Lung microvascular endothelial cell (primary cell): Measurements from ENCODE around the gene SELPLG. TPM values are rescaled to one million over a fixed set of nuclear protein-coding genes. Genes with fewer than 3 reads are reported as not detected.

ENCODE experiments used
- DNase-seq, 2 donors: peaks; one replicate each; pipeline versions ENCODE4 v3.0.0 to v3.0.0-alpha.2; 2010; ENCODE audit warnings: low read depth in 2 of 2
- total RNA-seq: library from RNA; depleted of rRNA; stranded (reverse); fragments of >200 nt; gene quantifications from 2 replicates; pipeline ENCODE4 v1.2.1, GENCODE V29; 2014

The SELPLG gene
- total RNA-seq, 1 donor from 2014 or later = 0.20 TPM

DNA sequence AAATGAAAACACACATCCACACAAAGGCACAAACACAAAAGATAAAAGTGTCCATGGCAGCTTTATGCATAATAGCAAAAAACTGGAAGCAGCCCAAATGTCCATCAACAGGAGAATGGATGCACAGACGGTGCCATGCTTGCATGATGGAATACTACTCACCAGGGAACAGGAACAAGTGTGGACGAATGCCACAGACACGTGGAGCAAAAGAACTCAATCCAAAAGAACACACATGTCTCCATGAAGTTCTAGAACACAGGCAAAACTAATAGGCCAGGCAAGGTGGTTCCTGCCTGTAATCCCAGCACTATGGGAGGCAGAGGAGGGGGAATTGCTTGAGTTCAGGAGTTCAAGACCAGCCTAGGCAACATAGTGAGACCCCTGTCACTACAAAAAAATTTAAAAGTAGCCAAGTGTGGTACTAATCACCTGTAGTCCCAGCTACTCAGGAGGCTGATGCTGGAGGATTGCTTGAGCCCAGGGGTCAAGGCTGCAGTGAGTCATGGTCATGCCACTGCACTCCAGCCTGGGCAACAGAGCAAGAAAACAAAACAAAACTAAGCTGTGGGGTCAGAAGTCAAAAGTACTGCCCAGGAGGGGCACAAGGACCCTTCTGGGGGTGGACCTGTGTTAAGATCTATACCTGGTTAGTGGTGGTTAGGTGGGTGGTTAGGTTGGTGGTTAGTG, 28.5 kb downstream of the SELPLG start:
- DNase-seq = peak; percentile 11 to 22

- no peak for DNase-seq
Measured at GRCh38 chr12:108604208-108604941, 29.3 kb downstream of the SELPLG start.

GRCh38 chr12:108603743-108604142, 30.0 kb downstream of the SELPLG start:
- DNase-seq = no peak

- no peak for DNase-seq
Measured at GRCh38 chr12:108602976-108603704, 30.6 kb downstream of the SELPLG start.

DNA sequence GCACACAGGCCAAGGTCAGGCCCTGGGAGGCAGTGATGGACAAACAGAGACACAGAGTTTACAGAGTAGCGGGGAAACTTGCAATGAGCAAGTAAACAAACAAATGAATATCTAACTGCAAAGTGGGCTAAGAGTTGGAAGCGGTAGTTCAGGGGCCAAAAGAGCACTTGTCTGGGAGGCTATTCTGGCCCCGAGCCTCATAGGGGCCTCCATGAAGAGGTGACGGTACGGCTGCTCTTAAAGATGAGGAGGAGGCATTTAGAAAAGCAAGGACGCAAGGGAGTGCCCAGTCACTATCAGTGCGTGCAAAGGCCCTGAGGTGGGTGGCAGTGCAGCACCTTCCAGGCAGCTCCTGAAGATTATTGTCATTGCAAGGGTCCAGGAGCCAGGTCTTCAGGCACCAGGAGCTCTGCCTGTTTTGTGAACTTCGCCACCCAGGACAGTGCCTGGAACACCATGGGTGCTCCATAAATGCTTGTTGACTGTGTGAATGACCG, 31.4 kb downstream of the SELPLG start:
- no peak for DNase-seq

DNA sequence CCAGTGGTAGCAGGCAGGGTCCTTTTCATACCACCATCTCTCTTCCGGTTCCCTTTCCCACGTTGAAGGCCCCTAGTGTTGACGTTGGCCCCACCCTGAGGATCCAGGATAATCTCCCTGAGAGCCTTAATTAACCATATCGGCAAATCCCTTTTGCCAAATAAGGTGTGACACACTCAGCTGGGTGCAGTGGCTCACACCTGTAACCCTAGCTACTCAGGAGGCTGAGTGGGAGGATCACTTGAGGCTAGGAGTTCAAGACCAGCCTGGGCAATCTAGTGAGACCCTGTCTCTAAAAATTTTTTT, 33.0 kb downstream of the SELPLG start:
- no peak for DNase-seq

DNA sequence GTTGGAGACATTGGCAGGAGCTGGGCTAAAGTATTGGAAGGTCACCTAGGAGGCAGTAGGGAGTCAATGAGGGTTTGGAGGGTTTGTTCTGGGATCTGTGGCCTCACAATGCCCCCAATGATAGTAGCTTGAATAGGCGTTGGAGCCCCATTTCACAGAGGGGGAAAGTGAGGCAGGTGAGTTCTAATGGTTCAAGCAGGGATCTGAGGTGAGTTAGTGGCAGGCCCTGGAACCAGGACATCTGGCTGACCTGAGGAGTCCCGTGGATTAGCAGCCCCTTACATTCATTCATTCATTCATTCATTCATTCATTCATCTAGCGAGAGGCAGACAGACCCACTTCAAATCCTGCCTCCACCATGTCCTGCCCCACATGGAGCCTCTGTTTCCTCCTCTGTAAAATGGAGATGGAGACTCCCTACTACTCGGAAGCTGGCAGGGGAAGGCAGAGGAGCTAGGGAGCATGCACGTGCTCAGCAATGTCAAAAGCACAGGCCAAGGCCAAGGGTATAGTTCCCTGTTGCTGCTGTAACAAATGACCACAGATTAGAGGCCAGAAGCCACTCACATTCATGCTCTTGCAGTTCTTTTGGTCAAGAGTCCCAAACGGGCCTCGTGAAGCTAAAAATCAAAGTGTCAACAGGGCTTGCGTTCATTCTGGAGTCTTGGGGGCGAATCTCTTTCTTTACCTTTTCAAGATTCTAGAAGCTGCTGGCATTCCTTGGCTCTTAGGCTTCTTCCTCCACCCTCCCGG, 33.6 kb downstream of the SELPLG start:
- no peak for DNase-seq

- no peak for DNase-seq
Measured at GRCh38 chr12:108599541-108599940, 34.2 kb downstream of the SELPLG start.

- no peak for DNase-seq
Measured at GRCh38 chr12:108598553-108599250, 35.0 kb downstream of the SELPLG start.

- DNase-seq = no peak
Measured at GRCh38 chr12:108597559-108598471, 35.9 kb downstream of the SELPLG start, which contains the start of gene TMEM119. TMEM119 (minus strand) TSS chr12:108598084; CDS start chr12:108592383, 5,701 bp downstream.

DNA sequence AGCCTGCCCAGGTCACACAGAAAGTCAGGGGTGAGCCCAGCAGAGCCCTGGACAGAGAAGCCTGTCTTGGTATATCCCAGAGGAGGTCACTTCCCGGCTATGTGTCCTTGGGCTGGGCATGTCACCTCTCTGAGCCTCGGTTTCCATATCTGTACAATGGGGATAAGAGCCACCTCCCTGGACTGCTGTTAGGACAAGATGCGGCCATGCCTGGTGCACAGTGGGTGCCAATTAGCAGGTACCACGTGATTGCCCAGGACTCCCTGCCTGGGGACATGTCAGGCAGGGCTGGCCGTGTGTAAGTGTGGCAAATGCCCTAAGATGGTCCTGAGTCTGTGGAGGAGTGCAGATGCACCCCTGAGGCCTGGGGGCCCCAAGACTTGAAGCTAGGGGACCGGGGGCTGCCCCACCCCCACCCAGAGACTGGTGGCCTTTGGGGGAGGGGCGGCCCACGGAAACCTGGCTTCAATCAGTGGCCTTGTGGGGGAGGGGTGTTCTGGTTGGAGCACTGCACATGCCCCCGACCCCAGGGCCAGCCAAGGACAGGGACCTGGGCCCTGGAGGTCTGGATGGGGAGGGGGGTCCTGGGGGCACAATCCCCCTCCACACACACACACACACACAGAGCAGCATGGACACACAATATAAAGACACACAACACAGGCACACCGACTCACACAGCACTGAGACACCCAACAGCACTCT, 36.7 kb downstream of the SELPLG start:
- no peak for DNase-seq

- no peak for DNase-seq
Measured at GRCh38 chr12:108595711-108596647, 37.7 kb downstream of the SELPLG start.

DNA sequence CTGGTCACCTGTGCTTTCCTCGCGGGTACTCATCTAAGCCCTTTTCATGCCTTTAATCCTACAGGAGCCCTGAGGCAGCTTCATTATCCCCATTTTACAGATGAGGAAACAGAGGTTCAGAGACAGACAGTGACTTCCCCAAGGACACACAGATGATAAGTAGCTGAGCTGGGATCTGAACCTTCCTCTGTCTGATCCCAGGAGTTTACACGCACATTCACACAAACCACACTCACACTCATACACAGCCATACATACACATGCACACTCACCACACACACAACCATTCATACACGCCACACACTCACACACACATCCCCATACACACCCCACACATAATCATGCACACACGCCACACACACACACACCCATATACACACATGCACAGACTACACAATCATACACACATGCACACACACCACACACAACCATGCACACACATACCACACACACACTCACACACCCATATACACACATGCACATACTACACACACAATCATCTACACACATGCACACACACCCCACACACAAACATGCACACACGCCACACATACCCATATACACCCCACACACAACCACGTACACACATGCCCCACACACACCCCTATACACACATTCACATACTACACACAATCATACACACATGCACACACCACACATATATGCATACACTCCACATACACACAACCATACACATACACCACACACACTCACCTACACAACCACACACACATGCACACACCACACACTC, 38.6 kb downstream of the SELPLG start:
- DNase-seq = no peak

DNA sequence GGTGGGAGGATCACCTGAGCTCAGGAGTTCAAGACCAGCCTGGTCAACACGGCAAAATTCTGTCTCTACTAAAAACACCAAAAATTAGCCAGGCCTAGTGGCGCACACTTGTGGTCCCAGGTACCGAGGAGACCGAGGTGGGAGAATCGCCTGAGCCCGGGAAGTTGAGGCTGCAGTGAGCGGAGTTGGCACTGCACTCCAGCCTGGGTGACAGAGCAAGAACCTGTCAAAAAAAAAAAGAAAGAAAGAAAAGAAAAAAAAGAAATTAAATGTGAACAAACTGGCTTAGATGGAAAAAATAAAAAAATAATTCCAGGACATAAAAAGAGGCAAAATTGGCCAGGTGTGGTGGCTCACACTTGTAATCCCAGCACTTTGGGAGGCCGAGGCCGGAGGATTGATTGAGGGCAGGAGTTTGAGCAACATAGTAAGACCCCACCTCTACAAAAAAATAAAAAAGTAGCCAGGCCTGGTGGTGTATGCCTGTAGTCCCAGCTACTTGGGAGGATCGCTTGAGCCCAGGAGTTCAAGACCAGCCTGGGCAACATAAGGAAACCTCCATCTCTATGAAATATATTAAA, 39.3 kb downstream of the SELPLG start:
- DNase-seq = no peak

DNA sequence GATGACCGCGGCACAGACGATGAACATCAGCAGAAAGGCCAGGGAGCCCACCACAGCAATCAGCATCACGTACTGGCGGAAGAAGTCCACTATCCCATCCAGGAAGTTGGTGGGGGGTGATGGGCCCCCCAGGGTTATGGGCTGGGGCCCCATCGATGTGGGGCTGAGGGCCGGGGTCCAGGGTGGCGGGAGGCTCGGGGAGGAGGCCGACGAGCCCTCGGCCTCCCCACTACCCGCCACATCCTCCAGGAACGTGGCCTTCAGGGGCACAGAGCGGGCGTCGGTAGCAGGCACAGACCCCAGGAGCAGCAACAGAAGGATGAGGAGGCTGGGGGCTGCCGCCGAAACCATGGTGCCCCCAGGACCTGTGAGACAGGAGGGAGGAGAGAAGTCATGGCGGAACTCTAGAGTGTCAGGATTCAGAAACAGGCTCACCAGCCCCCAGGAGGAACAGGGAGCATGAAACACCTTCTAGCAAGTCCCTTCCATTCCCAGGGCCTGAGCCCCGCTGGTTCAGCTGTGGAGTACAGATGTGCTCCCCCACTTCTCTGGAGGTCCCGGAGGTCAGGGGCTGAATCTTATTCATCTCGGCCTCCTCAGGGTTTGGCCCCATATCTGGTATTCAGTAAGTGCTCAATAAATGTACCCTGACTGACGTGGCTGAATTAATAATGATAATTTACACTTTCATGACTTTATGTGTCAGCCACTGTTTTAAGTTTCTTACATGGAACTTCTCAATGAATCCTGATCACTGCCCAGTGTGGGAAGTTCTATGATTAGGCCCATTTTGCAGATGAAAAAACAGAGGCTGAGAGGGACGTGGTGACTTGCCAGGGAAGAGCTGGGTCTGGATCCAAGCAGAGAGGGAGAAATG, 41.4 kb downstream of the SELPLG start:
- DNase-seq = no peak
